Measurements from ENCODE around the gene GPR39.
A peak's percentile ranks its signal among the peaks of the same experiment; 100 is the strongest.

Gene GPR39

DNA sequence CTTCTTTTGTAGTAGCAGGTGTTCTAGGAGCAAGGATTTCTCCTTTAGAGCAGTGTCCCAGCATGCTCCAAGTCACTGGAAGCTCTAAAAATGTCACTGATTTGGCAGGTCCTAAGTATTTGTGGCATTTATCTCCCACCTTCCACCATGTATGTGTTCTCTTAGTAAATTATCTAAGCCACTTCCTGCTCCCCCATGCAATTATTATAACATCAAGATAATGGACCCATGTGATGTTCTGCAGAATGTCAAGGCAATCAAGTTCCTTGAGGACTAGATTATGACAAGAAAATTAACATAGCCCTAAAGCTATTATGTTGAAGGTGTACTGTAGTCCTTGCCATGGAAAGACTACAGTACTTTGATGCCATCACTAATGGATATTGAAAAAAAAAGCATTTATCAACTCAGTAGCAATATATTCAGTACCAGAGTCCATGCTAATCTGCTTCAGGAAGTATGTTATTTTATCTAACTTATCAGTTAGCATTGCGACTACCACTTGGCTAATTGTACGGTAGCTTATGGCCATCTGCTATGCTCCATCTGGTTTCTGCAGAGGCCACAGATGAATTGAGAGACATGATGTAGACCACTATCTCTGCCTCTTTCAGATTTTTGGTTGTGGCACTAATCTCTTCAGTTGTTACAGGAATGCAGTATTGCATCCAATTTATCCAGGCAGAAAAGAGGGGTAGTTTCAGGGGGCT lies 56.7 kb downstream of the GPR39 start:
- ChIA-PET CTCF (no interaction called here), POLR2A (no interaction called here)
- no peak overlapping the region for H3K4me3 ChIP-seq (ENCODE audit: low read depth, low read length)
- TF ChIP-seq, protein P1, sequence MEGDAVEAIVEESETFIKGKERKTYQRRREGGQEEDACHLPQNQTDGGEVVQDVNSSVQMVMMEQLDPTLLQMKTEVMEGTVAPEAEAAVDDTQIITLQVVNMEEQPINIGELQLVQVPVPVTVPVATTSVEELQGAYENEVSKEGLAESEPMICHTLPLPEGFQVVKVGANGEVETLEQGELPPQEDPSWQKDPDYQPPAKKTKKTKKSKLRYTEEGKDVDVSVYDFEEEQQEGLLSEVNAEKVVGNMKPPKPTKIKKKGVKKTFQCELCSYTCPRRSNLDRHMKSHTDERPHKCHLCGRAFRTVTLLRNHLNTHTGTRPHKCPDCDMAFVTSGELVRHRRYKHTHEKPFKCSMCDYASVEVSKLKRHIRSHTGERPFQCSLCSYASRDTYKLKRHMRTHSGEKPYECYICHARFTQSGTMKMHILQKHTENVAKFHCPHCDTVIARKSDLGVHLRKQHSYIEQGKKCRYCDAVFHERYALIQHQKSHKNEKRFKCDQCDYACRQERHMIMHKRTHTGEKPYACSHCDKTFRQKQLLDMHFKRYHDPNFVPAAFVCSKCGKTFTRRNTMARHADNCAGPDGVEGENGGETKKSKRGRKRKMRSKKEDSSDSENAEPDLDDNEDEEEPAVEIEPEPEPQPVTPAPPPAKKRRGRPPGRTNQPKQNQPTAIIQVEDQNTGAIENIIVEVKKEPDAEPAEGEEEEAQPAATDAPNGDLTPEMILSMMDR (IDR thresholded peaks at IDR 0.05; ENCODE audit: insufficient read depth, low read length, missing control alignments) = no peak
- no peak for DNase-seq (ENCODE audit: low read depth, low spot score)

DNA sequence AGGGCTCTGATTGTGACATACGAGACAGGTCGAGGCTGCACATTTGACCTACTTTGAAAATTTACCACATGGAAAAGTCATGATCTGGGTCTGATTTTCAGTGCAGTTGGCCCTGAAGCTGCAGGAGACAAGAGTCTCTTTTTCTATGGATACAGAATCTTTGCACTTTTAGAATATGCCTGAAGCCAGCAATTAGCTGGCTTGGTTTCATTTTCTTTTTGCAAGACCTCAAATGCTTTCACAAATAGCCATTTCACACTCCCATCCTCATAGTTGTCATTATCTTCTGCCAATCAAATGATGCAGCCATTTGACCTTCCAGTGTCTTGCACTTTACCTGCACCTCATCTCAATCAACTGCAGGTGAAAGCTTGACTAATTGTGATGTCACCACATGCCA lies 59.0 kb downstream of the GPR39 start:
- H3K4me3 ChIP-seq (ENCODE audit: low read depth, low read length) = no peak overlapping the region
- TF ChIP-seq, protein P1 (IDR thresholded peaks at IDR 0.05; ENCODE audit: insufficient read depth, low read length, missing control alignments) = no peak
- DNase-seq (ENCODE audit: low read depth, low spot score) = no peak
- CTCF ChIA-PET = interaction anchor here (1.0 kb wide), 1 partner anchor 11 kb away, joined by 3 read pairs; no protein-coding TSS in a partner anchor
- POLR2A ChIA-PET = no interaction called here

DNA sequence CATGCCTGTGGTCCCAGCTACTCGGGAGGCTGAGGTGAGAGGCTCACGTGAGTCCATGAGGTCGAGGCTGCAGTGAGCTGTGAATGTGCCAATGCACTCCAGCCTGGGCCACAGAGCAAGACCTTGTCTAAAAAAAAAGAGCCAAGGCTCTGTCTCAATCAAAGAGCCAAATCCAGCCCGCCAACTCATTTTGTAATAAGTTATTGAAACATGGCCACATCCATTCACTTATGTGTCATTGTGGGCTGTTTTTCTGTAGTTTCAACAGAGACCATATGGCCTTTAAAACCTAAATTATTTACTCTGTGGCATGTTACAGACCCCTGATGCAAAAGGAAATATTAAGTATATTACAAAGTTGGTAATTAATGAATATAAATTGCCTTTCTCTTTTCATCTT lies 60.8 kb downstream of the GPR39 start:
- CTCF ChIA-PET = no interaction called here
- H3K4me3 ChIP-seq (ENCODE audit: low read depth, low read length) = no peak overlapping the region
- TF ChIP-seq, protein P1 (IDR thresholded peaks at IDR 0.05; ENCODE audit: insufficient read depth, low read length, missing control alignments) = no peak
- DNase-seq (ENCODE audit: low read depth, low spot score) = no peak
- POLR2A ChIA-PET = no interaction called here

DNA sequence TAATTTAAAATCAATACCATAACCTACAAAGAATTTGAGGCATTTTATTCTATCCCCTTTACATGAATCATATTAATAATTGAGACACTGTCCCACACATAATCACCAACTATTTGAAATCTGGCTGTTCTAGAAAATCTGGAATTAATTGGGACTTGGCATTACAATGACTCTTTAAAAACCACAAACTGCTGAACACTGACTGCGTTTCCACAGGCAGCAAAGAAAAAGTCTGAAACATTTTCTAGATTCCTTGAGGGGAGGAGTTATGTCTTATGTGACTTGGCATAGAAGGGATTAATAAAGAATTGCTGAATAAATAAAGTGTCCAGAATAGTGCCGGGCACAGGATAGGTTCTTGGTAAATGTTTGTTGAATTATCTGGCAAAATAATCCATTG lies 61.4 kb downstream of the GPR39 start:
- H3K4me3 ChIP-seq (ENCODE audit: low read depth, low read length) = no peak overlapping the region
- peak; percentile 60 for DNase-seq (ENCODE audit: low read depth, low spot score)
- ChIA-PET CTCF (interaction anchor here (1.1 kb wide), 1 partner anchor 40 kb away, joined by 3 read pairs; no protein-coding TSS in a partner anchor), POLR2A (no interaction called here)
- TF ChIP-seq, protein P1 (IDR thresholded peaks at IDR 0.05; ENCODE audit: insufficient read depth, low read length, missing control alignments) = no peak

DNA sequence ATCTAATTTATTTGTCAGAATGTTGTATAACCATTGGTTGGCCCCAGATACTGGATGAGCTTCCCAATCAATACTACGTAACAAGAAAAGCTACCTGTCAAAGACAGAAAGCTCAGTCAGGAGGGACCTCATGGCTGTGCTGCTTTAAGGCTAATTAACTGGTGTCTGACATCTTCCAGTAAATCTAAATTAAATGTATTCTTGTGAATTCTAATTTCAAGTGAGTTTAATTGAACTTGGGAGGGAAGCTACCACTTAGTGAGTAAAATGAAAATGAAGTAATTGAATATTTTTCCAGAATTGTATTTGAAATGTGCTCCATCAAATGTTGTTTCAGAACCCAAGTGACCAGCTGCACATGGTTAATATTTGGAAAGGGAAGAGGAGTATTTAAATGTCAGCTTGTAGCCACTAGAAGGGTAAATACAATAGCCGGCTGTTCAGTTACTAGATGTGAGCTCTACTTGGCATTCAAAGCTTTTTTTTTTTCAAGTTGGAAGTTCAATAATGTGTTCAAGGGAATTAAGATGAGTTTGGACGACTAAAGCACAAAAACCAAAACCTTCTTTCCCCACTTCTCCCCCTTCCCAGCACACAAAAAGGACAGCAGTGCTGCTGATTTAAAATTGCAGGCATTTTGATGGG lies 62.0 kb downstream of the GPR39 start:
- POLR2A ChIA-PET = interaction anchor here (0.6 kb wide), 1 partner anchor 172 kb away, joined by 3 read pairs; no protein-coding TSS in a partner anchor
- CTCF ChIA-PET = interaction anchor here (1.1 kb wide), 1 partner anchor 40 kb away, joined by 3 read pairs; no protein-coding TSS in a partner anchor
- DNase-seq (ENCODE audit: low read depth, low spot score) = no peak
- TF ChIP-seq, protein P1 (IDR thresholded peaks at IDR 0.05; ENCODE audit: insufficient read depth, low read length, missing control alignments) = no peak
- no peak overlapping the region for H3K4me3 ChIP-seq (ENCODE audit: low read depth, low read length)

DNA sequence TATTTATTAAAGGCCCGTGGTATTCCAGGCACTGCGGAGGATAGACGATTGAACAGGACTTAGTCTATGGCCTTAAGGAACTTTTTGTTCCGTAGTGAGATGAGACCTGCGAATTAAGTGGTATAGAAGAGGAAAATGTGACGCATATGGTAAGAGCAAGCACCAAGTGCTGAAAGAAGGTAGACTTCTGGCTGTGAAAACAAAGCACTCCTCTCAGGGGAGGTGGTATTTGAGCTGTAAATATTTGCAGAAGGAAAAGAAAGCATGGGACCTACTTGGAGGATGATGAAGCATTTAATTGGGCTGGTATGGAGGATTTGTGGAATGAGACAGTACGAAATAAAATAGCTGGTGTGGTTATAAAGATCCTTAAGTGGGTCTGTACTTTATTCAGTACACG lies 62.5 kb downstream of the GPR39 start:
- CTCF ChIA-PET = no interaction called here
- POLR2A ChIA-PET = no interaction called here
- TF ChIP-seq, protein P1 (IDR thresholded peaks at IDR 0.05; ENCODE audit: insufficient read depth, low read length, missing control alignments) = no peak
- DNase-seq (ENCODE audit: low read depth, low spot score) = no peak
- H3K4me3 ChIP-seq (ENCODE audit: low read depth, low read length) = no peak overlapping the region
